Liver (tissue), 9 donors: ENCODE data around the gene ABITRAM. TPM values are rescaled to one million over a fixed set of nuclear protein-coding genes. Genes with fewer than 3 reads are reported as not detected.

Experiments used
- DNase-seq: peaks from one replicate; pipeline ENCODE4 v3.0.0-alpha.2; 2017; ENCODE audit warnings: low spot score
- H3K27ac ChIP-seq, 2 donors: one replicate each; pipeline ENCODE4 v1.7.0; 2013; ENCODE audit warnings: inconsistent platforms in 2 of 2, low read length in 2 of 2, control low read depth in 1 of 2, low read depth in 1 of 2, mild to moderate bottlenecking in 1 of 2
- H3K27me3 ChIP-seq, 4 donors: one replicate each; pipeline versions ENCODE4 v1.6.1 to v1.7.0; 2013; ENCODE audit warnings: low read length in 3 of 4, inconsistent platforms in 1 of 4, mild to moderate bottlenecking in 1 of 4, moderate library complexity in 1 of 4; ENCODE audit not compliant: control insufficient read depth in 4 of 4, insufficient read depth in 4 of 4
- H3K36me3 ChIP-seq, 4 donors: one replicate each; pipeline versions ENCODE4 v1.6.1 to v1.7.0; 2013; ENCODE audit warnings: low read length in 3 of 4, mild to moderate bottlenecking in 3 of 4, low read depth in 1 of 4, moderate library complexity in 1 of 4; ENCODE audit not compliant: control insufficient read depth in 4 of 4, insufficient read depth in 3 of 4
- H3K4me1 ChIP-seq, 4 donors: one replicate each; pipeline versions ENCODE4 v1.6.1 to v1.7.0; 2013; ENCODE audit warnings: low read length in 3 of 4, mild to moderate bottlenecking in 3 of 4, moderate library complexity in 1 of 4; ENCODE audit not compliant: control insufficient read depth in 4 of 4, insufficient read depth in 4 of 4
- H3K4me3 ChIP-seq, 3 donors: one replicate each; pipeline versions ENCODE4 v1.6.1 to v1.7.0; 2013; ENCODE audit warnings: low read length in 3 of 3, control low read depth in 1 of 3, low read depth in 1 of 3, mild to moderate bottlenecking in 1 of 3
- H3K9ac ChIP-seq, 2 donors: one replicate each; pipeline ENCODE4 v1.7.0; 2013; ENCODE audit warnings: low read length in 2 of 2, mild to moderate bottlenecking in 2 of 2, moderate library complexity in 2 of 2, control low read depth in 1 of 2, low read depth in 1 of 2
- H3K9me3 ChIP-seq, 4 donors: one replicate each; pipeline versions ENCODE4 v1.6.1 to v1.7.0; 2013; ENCODE audit warnings: low read length in 3 of 4; ENCODE audit not compliant: control insufficient read depth in 4 of 4
- ATF3 ChIP-seq: IDR thresholded peaks from 2 replicates; pipeline ENCODE4 v1.6.1; 2016; ENCODE audit warnings: antibody characterized with exemption
- CTCF ChIP-seq: fragments of 150-350 bp; IDR thresholded peaks from 2 replicates; pipeline ENCODE4 v1.5.1; 2017; ENCODE audit warnings: improper control_type of control experiment, low read depth, low read length; ENCODE audit not compliant: missing input control
- FOXA1 ChIP-seq: IDR thresholded peaks from 2 replicates; pipeline ENCODE4 v1.6.1; 2016; ENCODE audit warnings: antibody characterized with exemption
- FOXA2 ChIP-seq: IDR thresholded peaks from 2 replicates; pipeline ENCODE4 v1.6.1; 2016; ENCODE audit warnings: antibody characterized with exemption
- GABPA ChIP-seq, 2 donors: IDR thresholded peaks in 1 of 2; conservative IDR thresholded peaks in 1 of 2; 2 replicates each; pipeline ENCODE4 v1.6.1; 2016; ENCODE audit warnings: antibody characterized with exemption in 2 of 2, mild to moderate bottlenecking in 1 of 2, moderate library complexity in 1 of 2
- HNF4A ChIP-seq, 2 donors: conservative IDR thresholded peaks; 2 replicates each; pipeline ENCODE4 v1.6.1; 2016; ENCODE audit warnings: antibody characterized with exemption in 2 of 2, mild to moderate bottlenecking in 2 of 2
- HNF4G ChIP-seq: IDR thresholded peaks from 2 replicates; pipeline ENCODE4 v1.6.1; 2016; ENCODE audit warnings: antibody characterized with exemption
- MAX ChIP-seq: IDR thresholded peaks from 2 replicates; pipeline ENCODE4 v1.6.1; 2016; ENCODE audit warnings: antibody characterized with exemption
- RAD21 ChIP-seq, 2 donors: IDR thresholded peaks; 2 replicates each; pipeline ENCODE4 v1.6.1; 2016; ENCODE audit warnings: antibody characterized with exemption in 2 of 2, mild to moderate bottlenecking in 2 of 2
- REST ChIP-seq: IDR thresholded peaks from 2 replicates; pipeline ENCODE4 v1.6.1; 2016; ENCODE audit warnings: antibody characterized with exemption, mild to moderate bottlenecking
- RXRA ChIP-seq, 2 donors: IDR thresholded peaks; 2 replicates each; pipeline ENCODE4 v1.6.1; 2017 to 2018; ENCODE audit warnings: antibody characterized with exemption in 2 of 2, mild to moderate bottlenecking in 1 of 2
- SP1 ChIP-seq: IDR thresholded peaks from 2 replicates; pipeline ENCODE4 v1.6.1; 2018; ENCODE audit warnings: antibody characterized with exemption, mild to moderate bottlenecking
- YY1 ChIP-seq: IDR thresholded peaks from 2 replicates; pipeline ENCODE4 v1.6.1; 2016; ENCODE audit warnings: antibody characterized with exemption, mild to moderate bottlenecking
- ZBTB33 ChIP-seq: IDR thresholded peaks from 2 replicates; pipeline ENCODE4 v1.6.1; 2016; ENCODE audit warnings: antibody characterized with exemption
- WGBS: extraction: QIAGEN DNeasy Blood & Tissue Kit; methylation state at CpG from one replicate; pipeline ENCODE4 v1.1.7; 2013; 5-methylcytosine and 5-hydroxymethylcytosine counted together
- polyA plus RNA-seq, 2 donors: library from polyadenylated mRNA; stranded (reverse) in 1 of 2; unstranded in 1 of 2; fragments of 200-250 nt in 1 of 2; fragments of >200 nt in 1 of 2; fragmentation: Nextera tagmentation in 1 of 2; extraction: Ambion mirVana in 1 of 2; gene quantifications; one replicate each; pipeline versions ENCODE4 v1.2.1 to v1.2.3, GENCODE V29; 2013 to 2015
- total RNA-seq, 2 donors: library from RNA; depleted of rRNA; stranded (reverse); fragments of >200 nt; gene quantifications; one replicate each; pipeline ENCODE4 v1.2.3, GENCODE V29; 2014
- donor health status: healthy.
- donor health status: healthy.
- donor health status: healthy.
- donor health status: healthy.
- donor health status: healthy.

ABITRAM gene
- total and polyA plus RNA-seq, 4 donors, result 3.5 to 8.2 (median 5.5) TPM

GRCh38 chr9:108911820-108912219 is 22.4 kb upstream of the ABITRAM start:
- Histone ChIP-seq H3K27me3 (no peaks in the 10 kb centered on the region), H3K4me1 (peaks cover 0 to 3% (median 0%) of the 10 kb centered on the region in 4 donors), H3K9me3 (no peaks in the 10 kb centered on the region), H3K4me3 (no peak overlapping the region), H3K36me3 (peaks cover 5 to 53% (median 32%) of the 10 kb centered on the region in 4 donors), H3K27ac (no peak overlapping the region), H3K9ac (no peak overlapping the region)
- TF ChIP-seq REST, result no peak
- WGBS, result 61% methylated on average over 1 of the region's 1 CpG
- DNase-seq, result no peak

- H3K4me3 ChIP-seq, result no peak overlapping the region
- H3K9ac ChIP-seq, result no peak overlapping the region
- TF ChIP-seq HNF4A (conservative IDR thresholded peaks at IDR 0.05) (no peak), RXRA (IDR thresholded peaks at IDR 0.05) (no peak), ZBTB33 (no peak), ATF3 (no peak), MAX (no peak), YY1 (no peak), FOXA1 (no peak), FOXA2 (no peak), REST (no peak), CTCF (no peak), GABPA (IDR thresholded peaks at IDR 0.05 in 1 of 2, conservative IDR thresholded peaks at IDR 0.05 in 1 of 2) (no peak), RAD21 (IDR thresholded peaks at IDR 0.05) (no peak), SP1 (no peak), HNF4G (no peak)
- DNase-seq, result no peak
- no peak overlapping the region for H3K27ac ChIP-seq
- WGBS, result 90% methylated on average over 5 of the region's 5 CpGs
- no peaks in the 10 kb centered on the region for H3K27me3 ChIP-seq
- peaks cover 0 to 3% (median 0%) of the 10 kb centered on the region in 4 donors for H3K4me1 ChIP-seq
- H3K9me3 ChIP-seq, result no peaks in the 10 kb centered on the region
- peaks cover 5 to 46% (median 26%) of the 10 kb centered on the region in 4 donors for H3K36me3 ChIP-seq
These were observed 20.8 kb upstream of the ABITRAM start for GRCh38 chr9:108913391-108913790.
